HG03439 (cell line): Measurements from ENCODE around the gene SLC9A3.

Source experiments
- ATAC-seq: cut with Tn5 transposase; IDR thresholded peaks from one replicate; pipeline ENCODE4 v1.9.1; 2021; ENCODE audit warnings: mild to moderate bottlenecking, moderate library complexity; ENCODE audit not compliant: unreplicated experiment

SLC9A3 gene

GRCh38 chr5:433836-434235, 90.4 kb downstream of the SLC9A3 start:
- no peak for ATAC-seq

GRCh38 chr5:432928-433791, 91.1 kb downstream of the SLC9A3 start:
- ATAC-seq: no peak

GRCh38 chr5:432201-432927, 91.9 kb downstream of the SLC9A3 start:
- ATAC-seq: no peak

- no peak for ATAC-seq
Observed at GRCh38 chr5:431711-432050, 92.6 kb downstream of the SLC9A3 start.

- ATAC-seq: peak; percentile 48
Observed at GRCh38 chr5:431001-431710, 93.1 kb downstream of the SLC9A3 start.

- ATAC-seq: peak; percentile 6
Observed at GRCh38 chr5:430214-430925, 93.9 kb downstream of the SLC9A3 start.

- no peak for ATAC-seq
Observed at GRCh38 chr5:429453-430188, 94.6 kb downstream of the SLC9A3 start.

GRCh38 chr5:428754-429452, 95.3 kb downstream of the SLC9A3 start:
- no peak for ATAC-seq

- ATAC-seq: no peak
Observed at GRCh38 chr5:428219-428618, 96.0 kb downstream of the SLC9A3 start.

- ATAC-seq: no peak
Observed at GRCh38 chr5:427415-428087, 96.7 kb downstream of the SLC9A3 start.

GRCh38 chr5:426392-426976, 97.8 kb downstream of the SLC9A3 start:
- ATAC-seq: no peak

GRCh38 chr5:425714-426113, 98.5 kb downstream of the SLC9A3 start:
- ATAC-seq: no peak

GRCh38 chr5:424301-425110, 99.7 kb downstream of the SLC9A3 start:
- ATAC-seq: peak; percentile 78

GRCh38 chr5:423626-424261, 100.5 kb downstream of the SLC9A3 start:
- ATAC-seq: no peak

GRCh38 chr5:423233-423565, 101.0 kb downstream of the SLC9A3 start:
- ATAC-seq: no peak

GRCh38 chr5:422323-423232, 101.7 kb downstream of the SLC9A3 start:
- no peak for ATAC-seq

GRCh38 chr5:421901-422300, 102.3 kb downstream of the SLC9A3 start:
- ATAC-seq: no peak
